HG02610 (cell line): Measurements from ENCODE around the gene VCAN.

Experiments used
- ATAC-seq: cut with Tn5 transposase; IDR thresholded peaks from one replicate; pipeline ENCODE4 v1.9.1; 2021; ENCODE audit warnings: mild to moderate bottlenecking, moderate library complexity; ENCODE audit not compliant: unreplicated experiment

Gene VCAN

GRCh38 chr5:83527722-83528438 lies 56.3 kb downstream of the VCAN start:
- ATAC-seq, result no peak

- ATAC-seq, result no peak
Measured at GRCh38 chr5:83528439-83528769, 56.9 kb downstream of the VCAN start.

- ATAC-seq, result no peak
Measured at GRCh38 chr5:83530193-83530592, 58.6 kb downstream of the VCAN start.

- ATAC-seq, result no peak
Measured at GRCh38 chr5:83531661-83532060, 60.1 kb downstream of the VCAN start.

- peak; percentile 90 for ATAC-seq
Measured at GRCh38 chr5:83538786-83539462, 67.4 kb downstream of the VCAN start.

- no peak for ATAC-seq
Measured at GRCh38 chr5:83539463-83539790, 67.9 kb downstream of the VCAN start.

GRCh38 chr5:83540105-83540504 lies 68.6 kb downstream of the VCAN start:
- ATAC-seq, result no peak

GRCh38 chr5:83540783-83541182 lies 69.2 kb downstream of the VCAN start:
- ATAC-seq, result no peak

GRCh38 chr5:83542839-83543238 lies 71.3 kb downstream of the VCAN start:
- ATAC-seq, result no peak

GRCh38 chr5:83543898-83544297 lies 72.4 kb downstream of the VCAN start:
- no peak for ATAC-seq

GRCh38 chr5:83547161-83547560 lies 75.6 kb downstream of the VCAN start:
- ATAC-seq, result no peak

- no peak for ATAC-seq
Measured at GRCh38 chr5:83547889-83548288, 76.3 kb downstream of the VCAN start.

- ATAC-seq, result no peak
Measured at GRCh38 chr5:83548581-83548980, 77.0 kb downstream of the VCAN start.

GRCh38 chr5:83549076-83549475 lies 77.5 kb downstream of the VCAN start:
- ATAC-seq, result no peak

GRCh38 chr5:83549674-83550073 lies 78.1 kb downstream of the VCAN start:
- no peak for ATAC-seq

- no peak for ATAC-seq
Measured at GRCh38 chr5:83551821-83552220, 80.3 kb downstream of the VCAN start.

GRCh38 chr5:83552275-83552674 lies 80.7 kb downstream of the VCAN start:
- ATAC-seq, result no peak

- ATAC-seq, result no peak
Measured at GRCh38 chr5:83553000-83553486, 81.5 kb downstream of the VCAN start.

- ATAC-seq, result no peak
Measured at GRCh38 chr5:83554133-83554532, 82.6 kb downstream of the VCAN start.

GRCh38 chr5:83554686-83555085 lies 83.1 kb downstream of the VCAN start:
- no peak for ATAC-seq

- no peak for ATAC-seq
Measured at GRCh38 chr5:83555263-83555662, 83.7 kb downstream of the VCAN start.

- peak; percentile 84 for ATAC-seq
Measured at GRCh38 chr5:83556190-83556589, 84.6 kb downstream of the VCAN start.
